ENCODE results near the gene IL13.
"Not testable (repeated sequence)": the region's sequence is repeated elsewhere in the genome, so short reads cannot be mapped to it uniquely, and the experiment has no call there.

DNA sequence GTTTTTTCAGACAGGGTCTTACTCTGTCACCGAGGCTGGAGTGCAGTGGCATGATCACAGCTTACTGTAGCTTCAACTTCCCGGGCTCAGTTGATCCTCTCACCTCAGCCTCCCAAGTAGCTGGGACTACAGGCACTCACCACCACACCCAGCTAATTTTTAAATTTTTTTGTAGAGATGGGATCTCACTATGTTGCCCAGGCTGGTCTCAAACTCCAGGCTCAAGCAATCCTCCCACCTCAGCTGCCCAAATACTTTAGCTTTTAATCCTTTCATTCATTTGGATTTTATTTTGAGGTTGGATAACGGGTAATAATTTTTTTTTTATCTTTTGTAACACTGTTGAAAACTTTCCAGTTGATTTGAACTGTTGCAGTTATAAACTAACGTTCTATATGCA lies 24.4 kb upstream of the IL13 start:
- TF ChIP-seq CTCF (conservative IDR thresholded peaks at IDR 0.05; ENCODE audit: low read length); EZH2phosphoT487 (IDR thresholded peaks at IDR 0.05; ENCODE audit: borderline replicate concordance, low read depth, low read length): not testable (repeated sequence)
